ENCODE data around the gene NOC2L.
"Not testable (repeated sequence)": the region's sequence is repeated elsewhere in the genome, so short reads cannot be mapped to it uniquely, and the experiment has no call there.

NOC2L gene

GRCh38 chr1:995665-996633 is 36.9 kb upstream of the NOC2L start:
- H3K9me3 Mint-ChIP-seq = peaks cover 17% of the 10 kb centered on the region
- peaks cover 4% of the 10 kb centered on the region for H3K4me1 Mint-ChIP-seq
- peak overlapping the region; percentile 68 to 72 (median 72) for H3K4me3 Mint-ChIP-seq
- peaks cover 33% of the 10 kb centered on the region for H3K27me3 Mint-ChIP-seq (ENCODE audit: low read depth)
- peaks cover 6% of the 10 kb centered on the region for H3K36me3 Mint-ChIP-seq (ENCODE audit: low read depth)
- H3K27ac Mint-ChIP-seq = peak overlapping the region in 2 of 3 experiments; percentile 17 to 48
- no peak for TF ChIP-seq CTCF (IDR thresholded peaks at IDR 0.05; ENCODE audit: unreplicated experiment in 3 of 3)

- not testable (repeated sequence) for H3K4me3 Mint-ChIP-seq; H3K4me1 Mint-ChIP-seq; H3K27ac Mint-ChIP-seq; H3K36me3 Mint-ChIP-seq (ENCODE audit: low read depth)
- H3K9me3 Mint-ChIP-seq = peaks cover 20% of the 10 kb centered on the region
- peaks cover 43% of the 10 kb centered on the region for H3K27me3 Mint-ChIP-seq (ENCODE audit: low read depth)
Measured at GRCh38 chr1:994546-994945, 35.5 kb upstream of the NOC2L start.

- Mint-ChIP-seq H3K4me1 (peaks cover 4% of the 10 kb centered on the region), H3K27me3 (ENCODE audit: low read depth) (peaks cover 53% of the 10 kb centered on the region), H3K27ac (no peak overlapping the region), H3K36me3 (ENCODE audit: low read depth) (peaks cover 6% of the 10 kb centered on the region), H3K4me3 (no peak overlapping the region), H3K9me3 (peaks cover 31% of the 10 kb centered on the region)
- no peak for TF ChIP-seq CTCF (IDR thresholded peaks at IDR 0.05; ENCODE audit: unreplicated experiment in 3 of 3)
Measured at GRCh38 chr1:993379-993995, 34.4 kb upstream of the NOC2L start.

GRCh38 chr1:992362-992761 is 33.3 kb upstream of the NOC2L start:
- Mint-ChIP-seq H3K4me3 (no peak overlapping the region), H3K36me3 (ENCODE audit: low read depth) (peaks cover 6% of the 10 kb centered on the region), H3K4me1 (peaks cover 4% of the 10 kb centered on the region), H3K27ac (no peak overlapping the region), H3K27me3 (ENCODE audit: low read depth) (peaks cover 55% of the 10 kb centered on the region), H3K9me3 (peaks cover 33% of the 10 kb centered on the region)
- no peak for TF ChIP-seq CTCF (IDR thresholded peaks at IDR 0.05; ENCODE audit: unreplicated experiment in 3 of 3)

GRCh38 chr1:991895-992294 is 32.8 kb upstream of the NOC2L start:
- H3K36me3 Mint-ChIP-seq (ENCODE audit: low read depth) = peaks cover 6% of the 10 kb centered on the region
- peaks cover 33% of the 10 kb centered on the region for H3K9me3 Mint-ChIP-seq
- H3K4me1 Mint-ChIP-seq = peaks cover 4% of the 10 kb centered on the region
- TF ChIP-seq CTCF (IDR thresholded peaks at IDR 0.05; ENCODE audit: unreplicated experiment in 3 of 3) = no peak
- H3K4me3 Mint-ChIP-seq = no peak overlapping the region
- no peak overlapping the region for H3K27ac Mint-ChIP-seq
- H3K27me3 Mint-ChIP-seq (ENCODE audit: low read depth) = peaks cover 51% of the 10 kb centered on the region

GRCh38 chr1:991275-991674 is 32.2 kb upstream of the NOC2L start:
- H3K4me1 Mint-ChIP-seq; H3K4me3 Mint-ChIP-seq; H3K27ac Mint-ChIP-seq; H3K36me3 Mint-ChIP-seq (ENCODE audit: low read depth): not testable (repeated sequence)
- H3K9me3 Mint-ChIP-seq = peaks cover 33% of the 10 kb centered on the region
- peaks cover 53% of the 10 kb centered on the region for H3K27me3 Mint-ChIP-seq (ENCODE audit: low read depth)

GRCh38 chr1:988061-988460 is 29.0 kb upstream of the NOC2L start:
- H3K4me1 Mint-ChIP-seq; H3K36me3 Mint-ChIP-seq (ENCODE audit: low read depth); H3K4me3 Mint-ChIP-seq; H3K27ac Mint-ChIP-seq: not testable (repeated sequence)
- peaks cover 64% of the 10 kb centered on the region for H3K27me3 Mint-ChIP-seq (ENCODE audit: low read depth)
- peaks cover 32% of the 10 kb centered on the region for H3K9me3 Mint-ChIP-seq

All from nephron (organoid).